GM08714 (cell line): ENCODE measurements around the gene NMS.

Experiments
- H3K4me3 ChIP-seq: fragments of 200-500 bp; sonication (Bioruptor generic); 2 replicates; pipeline ENCODE4 v1.5.1; 2014; ENCODE audit warnings: mild to moderate bottlenecking, low read length, inconsistent platforms
- ZNF274 ChIP-seq: IDR thresholded peaks from 2 replicates; pipeline ENCODE4 v1.6.1; 2012; ENCODE audit warnings: mild to moderate bottlenecking, low read depth, low read length

NMS gene, protein sequence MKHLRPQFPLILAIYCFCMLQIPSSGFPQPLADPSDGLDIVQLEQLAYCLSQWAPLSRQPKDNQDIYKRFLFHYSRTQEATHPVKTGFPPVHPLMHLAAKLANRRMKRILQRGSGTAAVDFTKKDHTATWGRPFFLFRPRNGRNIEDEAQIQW

GRCh38 chr2:100470182-100470581 is at the start of gene NMS:
Gene NMS (plus strand): TSS chr2:100470482. CDS start chr2:100470489, 7 bp downstream.
- no peak for TF ChIP-seq ZNF274
- no peak within 1 kb of the TSS for H3K4me3 ChIP-seq

DNA sequence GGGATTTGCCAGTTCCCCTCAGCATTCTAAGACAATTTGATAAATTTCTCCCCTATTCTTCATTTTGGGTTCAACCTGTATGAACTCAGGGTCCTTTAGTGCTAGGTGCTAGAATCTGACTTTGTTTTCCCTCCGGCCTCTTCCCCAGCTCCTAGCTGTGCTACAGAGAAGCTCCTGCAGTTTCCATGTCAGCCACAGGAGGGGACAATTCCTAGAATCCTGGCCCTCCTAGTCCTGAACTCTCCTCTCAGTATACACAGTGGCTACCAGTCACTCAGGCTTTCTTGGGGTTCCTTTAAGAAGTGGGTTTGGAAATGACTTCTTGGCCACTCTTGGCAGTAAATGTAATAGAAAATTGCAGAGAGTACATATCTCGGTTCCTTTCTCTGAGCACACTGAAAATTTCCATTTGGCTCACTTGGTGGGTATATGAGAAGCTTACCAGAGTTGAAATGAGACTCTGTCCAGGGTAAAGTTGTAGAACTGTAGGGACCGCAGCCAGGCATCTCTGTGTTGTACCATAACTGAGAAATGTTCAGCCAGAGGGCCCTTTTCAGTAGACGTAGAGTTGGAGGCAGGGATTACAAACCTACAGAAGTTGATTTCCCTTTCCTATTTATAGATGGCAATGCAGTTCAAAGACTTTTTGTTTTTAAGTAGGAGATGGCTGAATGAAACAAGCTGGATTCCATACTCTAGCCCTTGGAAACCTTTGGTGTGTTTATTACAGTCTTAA is 47.8 kb upstream of the NMS start:
- no peak overlapping the region for H3K4me3 ChIP-seq
- TF ChIP-seq ZNF274 = no peak

DNA sequence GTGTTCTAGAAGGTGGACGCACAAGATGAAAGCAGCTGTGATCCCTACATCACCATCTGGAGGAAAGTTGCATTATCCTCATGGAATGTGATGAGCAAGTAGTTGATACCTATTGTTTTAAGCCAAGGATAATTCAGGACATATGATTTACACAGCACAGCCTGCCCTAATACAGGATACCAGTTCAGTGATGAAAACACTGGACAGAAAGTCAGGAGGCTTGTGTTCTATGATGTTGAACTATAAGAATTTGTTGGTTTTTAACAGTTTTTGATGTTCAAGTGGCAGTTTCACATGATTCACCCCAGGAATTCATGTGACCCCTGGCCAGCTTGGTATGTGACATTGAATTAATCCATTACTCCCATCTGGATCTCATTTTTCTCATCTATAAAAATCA is 46.7 kb upstream of the NMS start:
- H3K4me3 ChIP-seq = no peak overlapping the region
- TF ChIP-seq ZNF274 = no peak

DNA sequence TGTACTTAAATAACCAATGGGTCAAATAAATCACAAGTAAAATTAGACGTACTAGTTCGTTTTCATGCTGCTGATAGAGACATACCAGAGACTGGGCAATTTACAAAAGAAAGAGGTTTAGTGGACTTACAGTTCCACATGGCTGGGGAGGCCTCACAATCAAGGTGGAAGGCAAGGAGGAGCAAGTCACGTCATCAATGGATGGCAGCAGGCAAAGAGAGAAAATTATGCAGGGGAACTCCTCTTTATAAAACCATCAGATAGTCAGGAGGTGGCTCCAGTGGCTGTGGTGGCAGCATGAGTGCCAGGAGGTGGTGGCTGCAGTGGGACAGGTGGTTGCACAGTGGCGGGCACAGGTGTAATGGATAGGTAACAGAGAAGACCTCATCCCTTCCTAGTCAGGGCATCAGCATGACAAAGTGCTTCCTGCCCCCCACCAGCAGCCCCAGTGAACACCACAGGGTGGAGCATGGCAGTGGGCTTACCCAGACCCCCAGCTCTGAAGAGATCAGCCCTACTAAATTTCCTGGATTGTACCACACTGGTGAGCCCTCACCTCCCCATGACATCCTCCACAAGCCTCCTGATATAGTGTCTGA is 45.9 kb upstream of the NMS start:
- no peak for TF ChIP-seq ZNF274
- H3K4me3 ChIP-seq = no peak overlapping the region

GRCh38 chr2:100425107-100425506 is 45.2 kb upstream of the NMS start:
- H3K4me3 ChIP-seq = no peak overlapping the region
- TF ChIP-seq ZNF274 = no peak

GRCh38 chr2:100425573-100426383 is 44.5 kb upstream of the NMS start:
- TF ChIP-seq ZNF274 = no peak

DNA sequence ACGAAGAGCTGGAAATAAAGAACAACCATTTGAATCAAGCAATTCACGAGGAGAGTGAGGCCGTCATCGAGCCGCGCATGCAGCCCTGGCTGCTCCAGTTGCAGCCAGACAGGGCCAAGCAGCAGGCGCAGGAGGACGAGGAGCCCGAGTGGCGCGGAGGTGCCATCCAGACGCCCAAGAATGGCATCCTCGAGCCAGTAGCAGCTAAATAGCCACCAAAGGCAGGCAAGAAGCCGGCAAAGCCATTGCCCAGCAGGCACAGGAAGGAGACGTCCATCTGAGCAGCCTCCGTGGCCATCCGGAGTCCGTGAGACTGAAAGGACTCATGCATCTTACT is 43.9 kb upstream of the NMS start:
- no peak for TF ChIP-seq ZNF274
- H3K4me3 ChIP-seq = no peak overlapping the region

More at GRCh38 chr2:100425573-100426383, 44.5 kb upstream of the NMS start:
- no peak overlapping the region for H3K4me3 ChIP-seq

- no peak for TF ChIP-seq ZNF274
- H3K4me3 ChIP-seq = no peak overlapping the region
Measured at GRCh38 chr2:100427111-100427510, 43.2 kb upstream of the NMS start.

- no peak overlapping the region for H3K4me3 ChIP-seq
- no peak for TF ChIP-seq ZNF274
Measured at GRCh38 chr2:100427627-100428258, 42.5 kb upstream of the NMS start.

DNA sequence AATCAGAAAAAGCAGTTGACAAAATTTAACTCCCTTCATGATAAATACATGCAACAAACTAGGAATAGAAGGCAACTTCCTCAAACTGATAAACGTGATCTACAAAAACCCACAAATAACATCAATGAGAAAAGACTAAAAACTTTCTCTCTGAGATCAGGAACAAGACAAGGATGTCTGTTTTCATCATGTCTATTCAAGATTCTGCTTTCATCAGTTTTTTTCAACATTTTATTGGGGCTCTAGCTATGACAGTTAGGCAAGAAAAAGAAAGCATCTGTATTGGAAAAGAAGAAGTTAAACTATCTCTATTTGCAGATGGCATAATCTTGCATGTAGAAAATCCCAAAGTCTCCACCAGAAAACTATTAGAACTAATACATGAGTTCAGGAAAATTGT is 40.6 kb upstream of the NMS start:
- TF ChIP-seq ZNF274 = no peak
- H3K4me3 ChIP-seq = no peak overlapping the region

DNA sequence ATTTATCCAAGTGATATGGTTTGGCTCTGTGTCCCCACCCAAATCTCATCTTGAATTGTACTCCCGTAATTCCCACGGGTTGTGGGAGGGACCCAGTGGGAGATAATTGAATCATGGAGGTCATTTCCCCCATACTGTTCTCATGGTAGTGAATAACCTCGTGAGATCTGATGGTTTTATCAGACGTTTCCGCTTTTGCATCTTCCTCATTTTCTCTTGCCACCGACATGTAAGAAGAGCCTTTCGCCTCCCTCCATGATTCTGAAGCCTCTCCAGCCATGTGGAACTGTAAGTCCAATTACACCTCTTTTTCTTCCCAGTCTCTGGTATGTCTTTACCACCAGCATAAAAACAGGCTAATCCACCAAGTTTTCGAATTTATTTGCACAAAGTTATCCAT is 32.5 kb upstream of the NMS start:
- no peak for TF ChIP-seq ZNF274
- H3K4me3 ChIP-seq = no peak overlapping the region

DNA sequence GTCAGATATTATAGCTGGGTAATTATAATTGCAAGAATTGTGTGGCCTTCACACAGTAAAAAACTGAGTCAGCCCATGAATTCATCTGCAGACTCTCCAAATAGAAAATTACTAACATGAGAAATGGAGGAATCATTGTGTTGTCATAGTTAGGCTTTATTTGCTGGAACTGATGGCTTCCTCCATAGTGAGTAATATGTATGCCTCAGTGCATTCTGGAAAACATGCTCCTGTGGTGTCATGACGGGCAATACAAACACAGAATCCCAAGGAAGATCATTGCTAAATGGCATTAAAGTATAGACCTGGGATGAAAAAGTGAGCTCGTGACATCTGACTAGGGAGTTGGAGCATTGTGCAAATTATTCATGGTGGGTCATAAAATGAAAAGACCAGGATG is 23.6 kb upstream of the NMS start:
- TF ChIP-seq ZNF274 = no peak
- no peak overlapping the region for H3K4me3 ChIP-seq

DNA sequence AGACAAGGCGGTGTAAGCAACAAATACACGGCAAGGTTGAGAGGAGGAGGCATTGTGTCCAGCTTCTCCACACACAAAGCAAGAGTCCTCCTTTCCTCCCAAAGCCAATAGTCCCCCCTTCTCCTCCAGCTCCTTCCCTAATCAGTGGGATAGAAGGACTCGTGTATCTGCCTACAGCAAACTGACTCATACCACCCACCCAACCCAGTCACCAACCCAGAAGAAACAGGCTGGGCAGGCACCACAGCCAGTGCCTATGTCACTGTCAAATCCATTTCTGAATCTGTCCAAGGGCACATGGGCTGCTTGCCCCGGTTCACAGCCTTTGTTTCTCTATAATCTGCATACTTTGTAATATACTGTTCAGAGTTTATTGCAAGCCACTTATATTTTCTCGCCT is 19.2 kb upstream of the NMS start:
- H3K4me3 ChIP-seq = no peak overlapping the region
- no peak for TF ChIP-seq ZNF274

DNA sequence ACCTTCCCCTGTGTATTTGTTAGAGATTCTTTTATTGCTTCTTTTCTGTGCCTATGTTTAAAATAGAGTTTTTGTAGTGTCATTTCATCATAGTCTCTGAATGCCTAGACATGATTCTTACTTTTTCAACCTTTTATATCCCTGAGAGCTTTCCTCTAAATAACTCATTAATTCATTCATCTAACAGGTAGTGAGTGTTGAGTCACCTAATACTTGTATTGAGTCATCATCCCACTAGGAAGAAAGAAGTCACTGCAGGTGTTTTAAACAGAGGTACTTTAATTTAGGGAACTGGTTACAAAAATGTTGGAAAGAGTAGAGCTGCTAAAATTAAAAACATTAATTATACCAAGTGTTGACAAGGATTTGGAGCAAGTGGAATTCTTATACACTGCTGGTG is 18.5 kb upstream of the NMS start:
- no peak for TF ChIP-seq ZNF274
- no peak overlapping the region for H3K4me3 ChIP-seq
